Stimulated activated CD4-positive, alpha-beta T cell treated with anti-CD3 and anti-CD28 coated beads, Interleukin-1b, Interleukin-23, amount 100 ng/mL, for 48 hours (primary cell): ENCODE results near the gene GIMAP8.

Source experiments
- DNase-seq: peaks from one replicate; pipeline ENCODE4 v3.0.0-alpha.2; 2020

The GIMAP8 gene

GRCh38 chr7:150412016-150412415, 38.4 kb upstream of the GIMAP8 start:
- no peak for DNase-seq

- no peak for DNase-seq
Observed at GRCh38 chr7:150412518-150413488, 37.6 kb upstream of the GIMAP8 start.

DNA sequence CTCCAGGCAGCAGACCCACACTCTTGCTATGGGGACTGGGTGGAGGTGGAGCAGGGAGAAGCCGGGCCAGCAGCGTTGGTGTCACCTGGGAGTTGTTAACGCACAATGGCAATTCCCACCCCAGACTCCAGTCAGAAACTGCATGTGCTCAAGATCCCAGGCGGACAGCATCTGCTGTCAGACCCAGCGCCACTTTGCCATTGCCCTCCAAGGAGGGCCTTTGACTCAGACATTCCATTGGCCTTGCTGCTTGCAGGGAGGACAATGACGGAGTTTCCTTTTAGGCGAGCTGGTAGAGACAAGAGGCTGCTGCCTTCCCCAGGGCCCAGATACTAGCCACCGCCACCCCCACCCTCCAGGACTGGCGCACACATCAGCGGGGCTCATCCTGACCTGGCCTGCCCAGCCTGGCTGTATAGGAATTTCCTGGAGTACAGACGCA, 36.8 kb upstream of the GIMAP8 start:
- no peak for DNase-seq

GRCh38 chr7:150415161-150416153, 35.0 kb upstream of the GIMAP8 start:
- DNase-seq: no peak

- no peak for DNase-seq
Observed at GRCh38 chr7:150417239-150417638, 33.2 kb upstream of the GIMAP8 start.

GRCh38 chr7:150417863-150418262, 32.6 kb upstream of the GIMAP8 start:
- DNase-seq: no peak

- no peak for DNase-seq
Observed at GRCh38 chr7:150420242-150420641, 30.2 kb upstream of the GIMAP8 start.

DNA sequence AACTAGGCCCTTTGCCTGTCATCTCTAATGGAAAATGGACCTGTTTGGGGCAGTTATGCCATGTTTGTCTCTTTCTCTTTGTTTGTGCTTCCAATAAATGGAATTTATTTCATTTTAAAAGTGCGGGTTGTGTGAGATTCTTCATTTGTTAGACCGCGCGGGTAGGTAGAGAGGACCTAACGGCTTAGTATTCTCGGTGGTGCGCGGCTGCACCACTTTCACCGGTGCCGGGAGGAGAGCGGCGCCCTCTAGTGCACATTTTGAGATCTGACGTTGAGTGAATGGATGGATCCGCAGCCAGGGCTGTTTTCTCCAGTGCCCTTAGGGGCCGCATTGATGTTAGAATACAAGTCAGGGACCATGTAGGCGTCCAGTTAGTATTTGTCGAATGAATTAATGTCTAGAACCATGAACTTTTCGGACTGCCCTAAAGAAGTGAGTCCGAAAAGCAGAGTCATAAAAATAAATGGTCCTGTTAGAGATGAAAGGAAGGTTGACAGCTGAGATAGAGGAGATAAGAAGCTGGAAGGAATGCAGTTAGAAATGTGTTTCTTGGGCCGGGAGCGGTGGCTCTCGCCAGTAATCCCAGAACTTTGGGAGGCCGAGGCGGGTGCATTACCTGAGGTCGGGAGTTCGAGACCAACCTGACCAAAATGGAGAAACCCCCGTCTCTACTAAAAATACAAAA, 29.3 kb upstream of the GIMAP8 start:
- peak; percentile 83 for DNase-seq

DNA sequence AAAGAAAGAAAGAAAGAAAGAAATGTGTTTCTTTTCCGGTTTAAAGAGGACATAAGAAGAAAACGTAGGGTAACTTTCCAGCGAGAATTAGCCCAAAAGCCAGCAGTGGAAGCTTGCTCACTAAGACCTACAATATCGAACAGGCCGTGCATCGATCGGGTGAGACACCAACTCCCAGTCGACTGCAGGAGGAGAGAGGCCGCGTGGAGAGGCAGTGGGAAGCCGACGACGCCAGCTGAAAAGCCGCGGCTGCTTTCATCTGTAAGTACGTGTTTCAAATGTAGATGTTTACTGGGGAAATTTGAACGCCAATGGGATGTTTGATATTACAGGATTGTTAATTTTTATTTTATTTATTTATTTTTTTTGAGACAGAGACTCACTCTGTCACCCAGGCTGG, 28.6 kb upstream of the GIMAP8 start:
- DNase-seq: no peak

DNA sequence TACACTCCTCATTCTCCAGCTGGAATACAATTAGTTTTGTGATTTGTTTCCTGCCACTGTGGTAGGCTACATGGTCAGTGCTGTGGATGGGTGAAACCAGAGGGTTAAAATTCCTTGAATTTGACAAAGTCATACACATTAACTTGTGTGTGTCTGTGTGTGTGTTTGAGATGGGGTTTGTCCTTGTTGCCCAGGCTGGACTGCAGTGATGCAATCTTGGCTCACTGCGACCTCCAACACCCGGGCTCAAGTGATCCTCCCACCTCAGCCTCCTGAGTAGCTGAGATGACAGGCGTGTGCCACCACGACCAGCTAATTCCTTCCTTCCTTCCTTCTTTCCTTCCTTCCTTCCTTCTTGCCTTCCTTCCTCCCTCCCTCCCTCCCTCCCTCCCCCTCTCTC, 24.8 kb upstream of the GIMAP8 start:
- DNase-seq: no peak

- no peak for DNase-seq
Observed at GRCh38 chr7:150428671-150429451, 21.6 kb upstream of the GIMAP8 start.

- DNase-seq: no peak
Observed at GRCh38 chr7:150429699-150430098, 20.7 kb upstream of the GIMAP8 start.

DNA sequence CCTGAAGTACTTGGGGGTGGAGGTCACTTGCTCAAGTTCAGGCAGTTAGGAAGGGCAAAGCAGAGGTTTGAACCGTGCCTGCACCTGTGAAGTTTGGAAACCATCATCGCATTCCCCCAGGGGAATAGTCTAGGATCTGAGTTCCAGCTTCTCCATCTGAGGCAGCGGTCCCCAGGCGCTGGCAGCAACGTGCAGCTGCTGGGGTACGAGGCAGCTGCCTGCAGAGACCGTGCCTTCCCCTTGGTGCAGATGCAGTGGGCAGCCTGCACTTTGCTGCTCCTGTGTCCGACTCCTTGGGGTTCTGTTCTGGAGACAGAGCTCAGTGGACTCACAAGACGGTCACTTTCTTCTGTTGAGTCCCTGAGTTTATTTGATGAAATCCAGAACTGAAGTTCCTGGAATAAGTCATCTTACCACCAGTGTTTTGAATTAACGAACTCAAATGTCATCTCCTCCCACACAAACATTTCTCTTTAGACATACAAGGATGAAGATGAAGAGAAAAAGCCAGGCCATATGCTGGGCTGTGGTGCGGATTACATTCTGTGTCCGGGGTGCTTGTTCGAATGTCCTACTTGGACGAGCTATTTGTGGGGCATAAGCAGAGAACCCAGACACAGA, 19.9 kb upstream of the GIMAP8 start:
- no peak for DNase-seq

DNA sequence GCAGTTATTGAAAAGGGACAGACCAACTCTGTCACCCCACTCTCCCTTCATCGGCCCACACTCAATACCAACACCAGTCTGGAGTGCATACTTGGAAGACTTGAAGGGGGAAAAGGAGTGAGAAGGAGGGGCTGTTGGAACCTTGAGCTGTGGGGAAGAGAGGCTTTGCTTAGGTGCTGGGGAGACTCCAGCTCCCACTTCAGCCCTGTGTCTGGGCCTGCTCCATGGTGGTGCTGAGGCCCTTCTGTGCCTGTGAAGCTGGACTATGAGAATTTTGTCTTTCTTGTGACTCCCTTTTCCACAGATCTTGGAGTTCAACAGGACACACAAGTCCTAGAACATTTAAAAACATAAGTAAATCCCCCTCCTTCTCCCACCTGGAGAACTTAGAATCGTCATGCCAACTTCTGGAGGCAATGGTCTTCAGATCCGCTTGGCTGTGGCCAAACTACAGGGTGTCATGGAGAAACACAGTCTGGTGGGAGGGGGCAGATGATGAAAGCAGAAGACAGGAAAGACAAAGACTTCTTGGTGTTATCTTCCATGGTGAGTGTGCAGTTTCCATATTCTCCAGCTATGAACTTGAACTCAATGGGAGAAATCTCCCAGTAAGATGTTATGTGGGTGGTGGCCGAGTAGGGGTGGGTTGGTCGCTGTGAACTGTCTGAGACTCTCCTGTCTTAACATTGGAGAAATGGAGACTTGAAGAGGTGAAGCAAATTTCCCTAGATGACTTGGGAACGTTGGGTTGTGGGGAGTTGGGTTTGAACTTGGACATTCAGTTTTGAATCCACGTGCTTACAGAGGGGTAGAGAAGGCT, 18.4 kb upstream of the GIMAP8 start:
- DNase-seq: no peak

DNA sequence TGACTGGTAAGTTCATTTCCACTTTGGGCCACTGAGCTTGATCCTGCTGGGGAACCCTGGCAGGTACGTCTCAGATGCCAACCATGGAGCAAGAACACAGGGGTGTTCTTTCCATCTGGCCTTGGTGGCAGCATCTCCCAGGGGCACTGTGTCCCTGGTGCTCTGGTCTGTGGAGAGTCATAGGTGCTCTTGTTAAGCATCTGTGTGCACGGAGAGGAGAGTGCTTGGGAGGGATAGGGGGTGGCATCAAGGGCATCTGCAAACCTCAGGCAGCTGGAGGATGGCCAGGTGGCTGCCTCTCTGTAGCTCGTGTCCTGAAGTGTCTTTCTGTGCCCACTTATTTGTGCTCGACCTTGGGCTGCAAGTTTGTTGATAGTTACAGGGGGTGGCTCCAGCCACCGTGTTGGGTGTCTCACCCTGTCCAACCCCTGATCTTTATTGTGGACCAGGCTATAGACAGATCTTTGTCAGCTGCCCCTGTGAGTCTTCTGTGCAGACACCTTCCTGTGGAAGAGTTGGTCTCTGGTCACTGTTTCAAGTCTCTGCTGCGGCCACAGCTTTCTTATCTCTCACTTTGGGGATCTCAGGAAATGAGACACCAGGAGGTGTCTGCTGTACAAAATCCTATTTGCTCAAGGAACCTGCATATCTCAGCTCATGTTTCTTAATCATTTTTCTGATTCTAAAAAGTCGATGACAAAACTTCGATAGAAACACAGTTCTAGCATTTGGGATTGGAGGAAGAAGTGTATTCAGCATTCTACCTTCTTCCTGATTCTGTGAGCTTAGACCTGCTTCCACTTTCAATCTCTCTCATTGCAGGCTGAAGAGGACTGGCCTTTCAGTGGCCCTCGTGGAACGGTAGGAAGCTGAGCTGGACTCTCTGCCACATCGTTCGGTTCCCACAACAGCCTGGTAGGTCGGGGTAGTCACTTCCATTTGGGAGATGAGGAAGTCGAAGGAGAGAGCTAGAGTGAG, 17.2 kb upstream of the GIMAP8 start:
- DNase-seq: no peak

GRCh38 chr7:150434240-150434639, 16.2 kb upstream of the GIMAP8 start:
- DNase-seq: no peak

DNA sequence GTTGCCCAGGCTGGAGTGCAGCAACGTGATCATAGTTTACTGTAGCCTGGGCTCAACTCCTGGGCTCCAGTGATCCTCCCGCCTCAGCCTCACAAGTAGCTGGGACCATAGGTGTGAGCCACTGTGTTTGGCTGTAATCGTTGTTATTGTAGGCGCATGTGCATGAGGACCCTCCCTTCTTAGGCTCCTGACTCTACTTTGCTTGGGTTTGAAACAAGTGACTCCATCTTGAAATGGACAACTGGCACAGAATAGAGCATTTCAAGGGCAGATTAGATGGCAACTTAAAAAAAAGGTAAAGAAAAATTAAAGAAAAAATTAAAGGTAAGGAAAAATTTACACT, 15.4 kb upstream of the GIMAP8 start:
- no peak for DNase-seq

GRCh38 chr7:150435390-150436073, 14.9 kb upstream of the GIMAP8 start:
- DNase-seq: no peak

- no peak for DNase-seq
Observed at GRCh38 chr7:150439967-150440366, 10.5 kb upstream of the GIMAP8 start.
